Thyroid gland (tissue), 4 donors: ENCODE data around the gene TWSG1.

ENCODE experiments used
- POLR2A ChIP-seq, 2 donors: fragments of 450-650 bp; IDR thresholded peaks; one replicate each; pipeline ENCODE4 v1.6.1; 2017; ENCODE audit warnings: antibody characterized with exemption in 2 of 2, mild to moderate bottlenecking in 2 of 2, moderate library complexity in 1 of 2
- TF ChIP-seq, protein P1 (sequence below), 6 experiments: fragments of 200-600 bp in 3 of 6; fragments of 450-650 bp in 3 of 6; sonication (generic) in 3 of 6; IDR thresholded peaks; one replicate each; pipeline ENCODE4 v1.5.1; 2016 to 2019; ENCODE audit warnings: antibody characterized with exemption in 6 of 6, mild to moderate bottlenecking in 2 of 6, inconsistent platforms in 1 of 6, moderate library complexity in 1 of 6

GRCh38 chr18:9449600-9450414 is 115.2 kb downstream of the TWSG1 start:
- TF ChIP-seq, protein P1, sequence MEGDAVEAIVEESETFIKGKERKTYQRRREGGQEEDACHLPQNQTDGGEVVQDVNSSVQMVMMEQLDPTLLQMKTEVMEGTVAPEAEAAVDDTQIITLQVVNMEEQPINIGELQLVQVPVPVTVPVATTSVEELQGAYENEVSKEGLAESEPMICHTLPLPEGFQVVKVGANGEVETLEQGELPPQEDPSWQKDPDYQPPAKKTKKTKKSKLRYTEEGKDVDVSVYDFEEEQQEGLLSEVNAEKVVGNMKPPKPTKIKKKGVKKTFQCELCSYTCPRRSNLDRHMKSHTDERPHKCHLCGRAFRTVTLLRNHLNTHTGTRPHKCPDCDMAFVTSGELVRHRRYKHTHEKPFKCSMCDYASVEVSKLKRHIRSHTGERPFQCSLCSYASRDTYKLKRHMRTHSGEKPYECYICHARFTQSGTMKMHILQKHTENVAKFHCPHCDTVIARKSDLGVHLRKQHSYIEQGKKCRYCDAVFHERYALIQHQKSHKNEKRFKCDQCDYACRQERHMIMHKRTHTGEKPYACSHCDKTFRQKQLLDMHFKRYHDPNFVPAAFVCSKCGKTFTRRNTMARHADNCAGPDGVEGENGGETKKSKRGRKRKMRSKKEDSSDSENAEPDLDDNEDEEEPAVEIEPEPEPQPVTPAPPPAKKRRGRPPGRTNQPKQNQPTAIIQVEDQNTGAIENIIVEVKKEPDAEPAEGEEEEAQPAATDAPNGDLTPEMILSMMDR (IDR thresholded peaks at IDR 0.05): no peak
- no peak for TF ChIP-seq POLR2A (IDR thresholded peaks at IDR 0.05)
